Large intestine (tissue), 3 donors: ENCODE measurements around the gene WDR37. TPM values are rescaled to one million over a fixed set of nuclear protein-coding genes. Genes with fewer than 3 reads are reported as not detected.

Experiments used
- DNase-seq, 2 donors: peaks; one replicate each; pipeline versions ENCODE4 v3.0.0 to v3.0.0-alpha.2; 2013
- H3K27ac ChIP-seq: one replicate; pipeline ENCODE4 v1.5.1; 2013; ENCODE audit warnings: low read length
- H3K27me3 ChIP-seq: 2 replicates; pipeline ENCODE4 v1.6.1; 2013; ENCODE audit warnings: low read length; ENCODE audit not compliant: control insufficient read depth, insufficient read depth
- H3K36me3 ChIP-seq: 2 replicates; pipeline ENCODE4 v1.6.1; 2013; ENCODE audit warnings: low read length; ENCODE audit not compliant: control insufficient read depth, insufficient read depth
- H3K4me1 ChIP-seq: one replicate; pipeline ENCODE4 v1.6.1; 2013; ENCODE audit warnings: low read length; ENCODE audit not compliant: control insufficient read depth, insufficient read depth
- H3K4me3 ChIP-seq: one replicate; pipeline ENCODE4 v1.5.1; 2013; ENCODE audit warnings: low read length
- H3K9me3 ChIP-seq: one replicate; pipeline ENCODE4 v1.6.1; 2013; ENCODE audit warnings: mild to moderate bottlenecking, low read depth, low read length, moderate library complexity; ENCODE audit not compliant: control insufficient read depth
- WGBS: methylation state at CpG from one replicate; pipeline ENCODE4 v1.1.5; 2013; ENCODE audit warnings: low lambda C conversion rate; ENCODE audit not compliant: insufficient coverage; 5-methylcytosine and 5-hydroxymethylcytosine counted together
- polyA plus RNA-seq: library from polyadenylated mRNA; unstranded; fragments of 120-200 nt; gene quantifications from one replicate; pipeline ENCODE4 v1.2.1, GENCODE V29; 2013

The WDR37 gene
- polyA plus RNA-seq, 1 donor = 14.2 TPM

DNA sequence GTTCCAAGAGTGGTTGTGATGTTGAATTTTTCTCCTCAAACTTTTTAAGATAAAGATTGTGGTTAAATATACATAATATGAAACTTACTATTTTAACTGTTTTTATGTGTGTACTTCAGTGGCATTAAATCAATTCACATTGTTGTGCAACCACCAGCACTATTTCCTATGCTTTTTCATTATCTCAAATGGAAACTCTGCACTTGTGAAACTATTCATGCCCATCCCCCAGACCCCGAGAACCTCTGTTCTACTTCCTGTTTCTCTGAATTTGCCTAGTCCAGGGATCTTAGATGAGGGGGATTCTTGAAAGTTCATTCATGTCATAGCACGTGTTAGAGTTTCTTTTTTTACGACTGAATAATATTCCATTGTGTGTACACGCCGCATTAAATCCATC is 67.0 kb downstream of the WDR37 start:
- H3K27me3 ChIP-seq = no peaks in the 10 kb centered on the region
- H3K4me3 ChIP-seq = no peak overlapping the region
- no peak overlapping the region for H3K27ac ChIP-seq
- no peaks in the 10 kb centered on the region for H3K9me3 ChIP-seq
- no peaks in the 10 kb centered on the region for H3K4me1 ChIP-seq
- no peak for DNase-seq
- 80% methylated on average over 1 of the region's 5 CpGs for WGBS
- peaks cover 75% of the 10 kb centered on the region for H3K36me3 ChIP-seq

DNA sequence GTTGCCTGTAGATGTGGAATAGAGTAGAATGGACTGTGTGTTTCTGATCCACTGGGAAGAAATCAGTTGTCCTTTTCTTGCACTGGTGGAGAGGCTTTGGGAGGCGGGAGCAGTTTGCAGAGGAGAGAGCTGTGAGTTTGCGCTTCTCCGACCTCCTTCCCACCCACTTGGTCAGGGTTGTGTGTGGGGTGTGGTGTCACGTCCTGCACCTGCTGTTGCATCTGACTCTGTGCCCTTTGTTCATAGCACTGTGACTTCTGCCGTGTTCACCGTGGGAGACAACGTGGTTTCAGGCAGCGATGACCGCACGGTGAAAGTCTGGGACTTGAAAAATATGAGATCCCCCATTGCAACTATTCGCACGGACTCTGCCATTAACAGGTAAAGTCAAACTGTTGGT is 67.8 kb downstream of the WDR37 start:
- no peaks in the 10 kb centered on the region for H3K4me1 ChIP-seq
- peaks cover 73% of the 10 kb centered on the region for H3K36me3 ChIP-seq
- no peaks in the 10 kb centered on the region for H3K9me3 ChIP-seq
- H3K27ac ChIP-seq = no peak overlapping the region
- H3K4me3 ChIP-seq = no peak overlapping the region
- no peak for DNase-seq
- H3K27me3 ChIP-seq = no peaks in the 10 kb centered on the region
- no CpG with 5 or more reads among the region's 12 CpGs for WGBS

GRCh38 chr10:1124796-1125195 is 68.6 kb downstream of the WDR37 start:
- no peak for DNase-seq
- no peaks in the 10 kb centered on the region for H3K9me3 ChIP-seq
- no CpG with 5 or more reads among the region's 11 CpGs for WGBS
- H3K27ac ChIP-seq = no peak overlapping the region
- no peak overlapping the region for H3K4me3 ChIP-seq
- H3K4me1 ChIP-seq = no peaks in the 10 kb centered on the region
- no peaks in the 10 kb centered on the region for H3K27me3 ChIP-seq
- H3K36me3 ChIP-seq = peaks cover 78% of the 10 kb centered on the region

- peaks cover 82% of the 10 kb centered on the region for H3K36me3 ChIP-seq
- H3K27me3 ChIP-seq = no peaks in the 10 kb centered on the region
- no peak for DNase-seq
- no peaks in the 10 kb centered on the region for H3K9me3 ChIP-seq
- no peak overlapping the region for H3K27ac ChIP-seq
- H3K4me1 ChIP-seq = no peaks in the 10 kb centered on the region
- WGBS = 100% methylated on average over 1 of the region's 13 CpGs
- H3K4me3 ChIP-seq = no peak overlapping the region
These were observed 70.3 kb downstream of the WDR37 start for GRCh38 chr10:1126461-1126860.

GRCh38 chr10:1127629-1128028 is 71.4 kb downstream of the WDR37 start:
- H3K4me3 ChIP-seq = no peak overlapping the region
- no peaks in the 10 kb centered on the region for H3K9me3 ChIP-seq
- no peak overlapping the region for H3K27ac ChIP-seq
- H3K36me3 ChIP-seq = peaks cover 76% of the 10 kb centered on the region
- no peaks in the 10 kb centered on the region for H3K4me1 ChIP-seq
- DNase-seq = no peak
- no CpG with 5 or more reads among the region's 15 CpGs for WGBS
- H3K27me3 ChIP-seq = no peaks in the 10 kb centered on the region

DNA sequence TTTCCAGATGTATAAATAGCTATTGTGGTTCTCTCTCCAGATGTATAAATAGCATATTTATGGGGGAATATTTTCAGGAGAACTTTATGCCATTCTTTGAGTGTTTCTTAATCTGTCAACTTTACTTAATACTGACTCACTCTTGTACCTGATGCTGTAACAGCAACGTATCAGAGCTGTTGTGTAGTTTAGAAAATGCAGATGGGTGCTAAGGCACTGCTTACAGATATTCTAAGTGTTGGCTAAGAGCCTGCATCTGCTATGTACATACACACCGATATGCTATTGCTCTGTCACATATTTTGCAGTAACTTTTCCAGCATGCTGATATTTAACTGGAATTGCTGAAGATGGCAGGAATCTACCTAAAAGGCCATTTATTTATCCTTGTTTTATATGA is 71.9 kb downstream of the WDR37 start:
- Histone ChIP-seq H3K27ac (no peak overlapping the region), H3K4me1 (no peaks in the 10 kb centered on the region), H3K36me3 (peaks cover 74% of the 10 kb centered on the region), H3K27me3 (no peaks in the 10 kb centered on the region), H3K4me3 (no peak overlapping the region), H3K9me3 (no peaks in the 10 kb centered on the region)
- DNase-seq = no peak
- WGBS = no CpG with 5 or more reads among the region's 2 CpGs

DNA sequence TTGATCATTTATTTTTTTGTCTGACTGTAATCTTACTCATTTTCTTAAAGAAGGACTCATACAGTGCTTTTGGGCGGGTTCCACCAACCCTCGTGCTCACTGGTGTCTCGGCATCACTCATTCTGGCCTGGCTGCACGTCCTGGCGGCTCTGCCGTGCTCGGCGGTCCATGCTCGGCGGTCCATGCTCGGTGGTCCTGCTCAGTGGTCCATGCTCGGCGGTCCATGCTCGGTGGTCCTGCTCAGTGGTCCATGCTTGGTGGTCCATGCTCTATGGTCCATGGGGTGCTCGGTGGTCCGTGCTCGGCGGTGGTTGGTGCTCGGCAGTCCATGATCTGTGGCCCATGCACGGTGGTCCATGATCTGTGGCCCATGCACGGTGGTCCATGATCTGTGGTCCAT is 72.5 kb downstream of the WDR37 start:
- Histone ChIP-seq H3K36me3 (peaks cover 69% of the 10 kb centered on the region), H3K27ac (no peak overlapping the region), H3K27me3 (no peaks in the 10 kb centered on the region), H3K4me3 (no peak overlapping the region), H3K9me3 (no peaks in the 10 kb centered on the region), H3K4me1 (no peaks in the 10 kb centered on the region)
- no peak for DNase-seq
- WGBS = no CpG with 5 or more reads among the region's 21 CpGs

GRCh38 chr10:1130226-1130625 is 74.0 kb downstream of the WDR37 start:
- peaks cover 54% of the 10 kb centered on the region for H3K36me3 ChIP-seq
- no peak overlapping the region for H3K27ac ChIP-seq
- H3K9me3 ChIP-seq = no peaks in the 10 kb centered on the region
- no CpG with 5 or more reads among the region's 10 CpGs for WGBS
- no peak overlapping the region for H3K4me3 ChIP-seq
- no peaks in the 10 kb centered on the region for H3K27me3 ChIP-seq
- DNase-seq = no peak
- H3K4me1 ChIP-seq = no peaks in the 10 kb centered on the region

DNA sequence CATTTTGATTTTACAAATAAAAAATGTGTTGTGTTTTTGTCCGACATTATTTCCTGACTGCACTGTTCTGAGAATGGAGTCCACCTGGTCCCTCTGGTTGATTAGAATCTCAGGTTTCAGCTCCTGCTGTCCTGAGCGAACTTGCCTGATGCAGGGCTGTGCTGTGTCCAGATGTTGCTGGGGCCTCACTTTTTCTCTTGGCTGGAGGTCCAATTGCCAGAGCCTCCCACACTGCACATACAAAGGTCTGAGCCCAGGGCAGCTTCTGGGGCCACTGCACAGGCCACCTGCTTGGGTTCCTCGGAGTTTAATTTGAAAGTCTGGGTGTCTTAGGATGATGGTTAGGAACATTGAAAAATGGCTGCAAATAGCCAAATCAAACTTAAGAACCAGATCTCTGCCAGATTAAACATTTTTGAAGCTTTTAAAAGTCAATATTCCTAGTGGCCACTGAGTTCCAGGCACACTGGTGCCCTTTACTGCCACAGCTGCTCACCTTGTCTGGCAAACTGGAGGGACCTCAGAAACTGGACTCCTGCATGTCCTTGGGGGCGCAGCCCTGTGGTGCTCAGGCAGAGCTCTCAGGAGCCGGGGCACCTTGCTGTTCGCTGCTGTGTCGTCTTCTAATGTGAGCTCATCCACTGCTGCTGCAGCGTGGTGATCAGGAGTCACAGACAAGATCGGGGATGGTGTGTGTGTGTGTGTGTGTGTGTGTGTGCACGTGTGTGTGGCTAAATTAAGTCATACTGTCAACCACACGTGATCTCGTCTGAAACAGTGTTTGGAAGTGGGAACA is 75.0 kb downstream of the WDR37 start:
- Histone ChIP-seq H3K9me3 (no peaks in the 10 kb centered on the region), H3K4me3 (no peak overlapping the region), H3K27ac (no peak overlapping the region), H3K27me3 (no peaks in the 10 kb centered on the region), H3K4me1 (no peaks in the 10 kb centered on the region), H3K36me3 (peaks cover 46% of the 10 kb centered on the region)
- no peak for DNase-seq
- WGBS = no CpG with 5 or more reads among the region's 12 CpGs

DNA sequence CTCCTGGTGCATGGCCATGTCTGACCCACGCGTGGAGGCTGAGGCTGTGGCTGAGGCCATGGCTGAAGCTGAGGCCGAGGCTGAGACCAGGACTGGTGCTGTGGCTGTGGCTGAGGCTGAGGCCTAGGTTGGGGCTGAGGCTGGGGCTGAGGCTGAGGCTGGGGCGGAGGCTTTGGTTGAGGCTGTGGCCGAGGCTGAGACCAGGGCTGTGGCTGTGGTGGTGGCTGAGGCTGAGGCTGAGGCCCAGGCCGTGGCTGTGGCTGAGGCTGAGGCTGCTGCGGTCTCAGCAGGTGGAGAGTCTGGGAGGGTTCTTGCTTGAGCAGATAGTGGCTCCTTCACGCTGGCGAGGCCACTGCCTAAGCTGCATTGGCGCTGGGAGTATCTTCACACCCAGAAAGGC is 76.4 kb downstream of the WDR37 start:
- H3K4me1 ChIP-seq = no peaks in the 10 kb centered on the region
- no peaks in the 10 kb centered on the region for H3K27me3 ChIP-seq
- DNase-seq = no peak
- H3K4me3 ChIP-seq = no peak overlapping the region
- no CpG with 5 or more reads among the region's 10 CpGs for WGBS
- H3K9me3 ChIP-seq = peaks cover 1% of the 10 kb centered on the region
- no peak overlapping the region for H3K27ac ChIP-seq
- peaks cover 37% of the 10 kb centered on the region for H3K36me3 ChIP-seq

DNA sequence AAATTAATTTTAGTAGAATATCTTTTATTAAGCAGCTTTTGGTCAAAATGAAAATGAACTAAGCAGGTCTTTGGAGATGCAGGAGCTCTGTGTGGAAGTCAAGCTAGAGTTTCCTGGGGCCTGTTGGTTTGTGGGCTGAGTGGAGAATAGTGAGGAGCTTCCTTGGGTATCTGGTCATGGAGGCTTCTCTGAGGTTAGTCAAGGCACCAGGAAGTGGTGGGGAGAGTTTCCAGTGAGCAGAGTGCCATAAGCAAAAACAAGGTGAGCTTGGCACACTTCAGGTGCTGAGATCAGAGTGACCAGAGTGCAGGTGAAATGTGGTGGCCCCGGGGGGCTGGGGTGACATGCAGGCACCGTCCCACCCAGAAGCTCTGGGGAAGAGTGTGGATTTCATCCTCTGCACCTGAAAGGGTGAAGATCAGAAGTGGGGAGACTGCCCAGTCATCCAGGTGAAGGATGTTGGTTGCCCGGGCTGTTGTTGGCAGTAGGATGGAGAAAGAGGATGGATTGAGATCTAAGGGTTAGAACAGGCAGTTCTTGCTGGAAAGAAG is 77.4 kb downstream of the WDR37 start:
- no peak overlapping the region for H3K4me3 ChIP-seq
- WGBS = no CpG with 5 or more reads among the region's 3 CpGs
- peaks cover 34% of the 10 kb centered on the region for H3K36me3 ChIP-seq
- H3K4me1 ChIP-seq = no peaks in the 10 kb centered on the region
- no peaks in the 10 kb centered on the region for H3K27me3 ChIP-seq
- no peak overlapping the region for H3K27ac ChIP-seq
- DNase-seq = no peak
- H3K9me3 ChIP-seq = peaks cover 11% of the 10 kb centered on the region
